Activated CD4-positive, alpha-beta T cell treated with anti-CD3 and anti-CD28 coated beads, Interleukin-2, amount 10 ng/mL, durations not matched to agents 24 days and 14 days (primary cell): ENCODE results near the gene DHX29. TPM values are rescaled to one million over a fixed set of nuclear protein-coding genes. Genes with fewer than 3 reads are reported as not detected.

Source experiments
- DNase-seq: peaks from one replicate; pipeline ENCODE4 v3.0.0; 2022
- H3K27ac Mint-ChIP-seq: one replicate; pipeline ENCODE4 v1.8.0; 2022; ENCODE audit warnings: mild to moderate bottlenecking, mixed read lengths
- H3K27me3 Mint-ChIP-seq: one replicate; pipeline ENCODE4 v1.8.0; 2022; ENCODE audit warnings: mixed read lengths
- H3K36me3 Mint-ChIP-seq: one replicate; pipeline ENCODE4 v1.8.0; 2022; ENCODE audit warnings: low read depth, mild to moderate bottlenecking, mixed read lengths
- H3K4me1 Mint-ChIP-seq: one replicate; pipeline ENCODE4 v1.8.0; 2021; ENCODE audit warnings: mixed read lengths
- H3K4me3 Mint-ChIP-seq: one replicate; pipeline ENCODE4 v1.8.0; 2022; ENCODE audit warnings: mild to moderate bottlenecking, moderate library complexity, mixed read lengths
- H3K9me3 Mint-ChIP-seq: one replicate; pipeline ENCODE4 v1.8.0; 2021; ENCODE audit warnings: mixed read lengths
- intact Hi-C: fragments of 100-400 bp; cut with micrococcal nuclease; formaldehyde crosslinking; loops from one replicate; pipeline ENCODE4 v1.15.1; 2023
- total RNA-seq: library from RNA; stranded (reverse); gene quantifications from 2 replicates; pipeline ENCODE4 v1.2.3, GENCODE V29; 2022

Gene DHX29
- total RNA-seq, 1 donor from 2014 or later = 18.0 TPM

DNA sequence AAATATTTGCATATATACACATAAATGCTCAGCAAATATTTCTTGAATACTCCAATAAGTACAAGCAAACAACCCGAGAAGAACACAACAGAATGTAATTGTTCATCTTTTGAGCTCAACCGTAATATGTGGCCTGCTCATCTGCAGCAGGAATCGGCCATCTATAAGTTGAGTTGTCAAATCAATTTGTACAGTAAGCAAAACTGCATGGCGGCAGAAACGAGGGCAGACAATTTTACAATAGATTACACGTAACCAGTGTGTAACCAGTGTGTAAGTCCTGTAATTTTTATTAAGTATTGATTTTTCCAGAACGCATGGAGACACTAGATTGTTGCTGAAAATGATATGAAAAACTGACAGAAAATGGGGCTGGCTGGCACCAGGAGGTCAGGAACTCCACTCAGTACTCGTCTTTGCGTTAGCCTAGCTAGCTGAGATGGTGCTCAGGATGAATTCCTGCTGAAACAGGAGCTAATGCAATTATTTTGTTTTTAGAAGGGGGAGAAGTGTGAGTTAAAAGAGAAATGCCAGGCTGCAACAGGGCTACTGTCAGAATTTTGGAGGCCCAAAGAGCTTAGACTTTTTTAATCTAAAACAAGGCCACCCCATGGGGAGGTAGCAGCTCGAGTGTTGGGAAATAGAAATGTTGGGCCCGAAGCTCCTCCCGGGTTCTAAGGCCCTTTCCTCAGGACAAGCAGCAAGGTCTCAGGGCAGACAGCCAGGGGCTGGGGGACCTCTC lies 682 bp downstream of the DHX29 start:
- no peak overlapping the region for H3K4me3 Mint-ChIP-seq
- DNase-seq = no peak
- H3K36me3 Mint-ChIP-seq = peaks cover 25% of the 10 kb centered on the region
- no peak overlapping the region for H3K27ac Mint-ChIP-seq
- H3K4me1 Mint-ChIP-seq = peaks cover 20% of the 10 kb centered on the region
- intact Hi-C loops = loop anchor here (1.0 to 5.0 kb wide), 3 partner anchors 75 to 228 kb away; partner anchors contain the start of genes CCNO and PLPP1
- H3K27me3 Mint-ChIP-seq = no peaks in the 10 kb centered on the region
- H3K9me3 Mint-ChIP-seq = peaks cover 4% of the 10 kb centered on the region

DNA sequence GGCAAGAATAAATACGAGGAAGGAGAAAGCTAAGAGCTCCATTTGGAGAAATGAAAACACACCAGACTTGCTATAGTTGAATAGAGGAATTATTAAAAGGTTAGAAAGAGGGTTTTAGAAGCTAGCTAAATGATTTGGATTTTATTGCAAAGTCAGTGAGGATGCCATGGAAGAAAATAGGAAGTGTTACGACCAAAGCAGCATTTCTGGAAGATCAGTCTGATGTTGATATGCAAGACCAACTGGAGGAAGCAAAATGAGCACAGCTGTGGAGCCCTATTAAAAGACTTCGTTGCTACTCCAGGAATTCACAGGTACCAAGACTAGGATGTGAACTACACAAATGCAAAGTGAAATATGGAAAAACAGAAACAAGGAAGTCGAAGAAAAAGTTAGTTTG lies 2.1 kb downstream of the DHX29 start:
- H3K4me3 Mint-ChIP-seq = no peak overlapping the region

GRCh38 chr5:55304584-55304983 lies 2.9 kb downstream of the DHX29 start:
- intact Hi-C loops = no loop called here
- peaks cover 11% of the 10 kb centered on the region for H3K4me1 Mint-ChIP-seq
- H3K36me3 Mint-ChIP-seq = peaks cover 22% of the 10 kb centered on the region
- H3K27me3 Mint-ChIP-seq = no peaks in the 10 kb centered on the region
- H3K9me3 Mint-ChIP-seq = peaks cover 8% of the 10 kb centered on the region
- no peak overlapping the region for H3K4me3 Mint-ChIP-seq
- no peak overlapping the region for H3K27ac Mint-ChIP-seq
- DNase-seq = no peak

More for the DNA sequence above, 2.1 kb downstream of the DHX29 start:
- Mint-ChIP-seq H3K4me1 (peaks cover 11% of the 10 kb centered on the region), H3K9me3 (peaks cover 8% of the 10 kb centered on the region), H3K27ac (no peak overlapping the region), H3K36me3 (peaks cover 22% of the 10 kb centered on the region), H3K27me3 (no peaks in the 10 kb centered on the region)
- intact Hi-C loops = loop anchor here (5.0 kb wide), 1 partner anchor 73 kb away; the partner anchor contains the start of gene CCNO
- DNase-seq = no peak

DNA sequence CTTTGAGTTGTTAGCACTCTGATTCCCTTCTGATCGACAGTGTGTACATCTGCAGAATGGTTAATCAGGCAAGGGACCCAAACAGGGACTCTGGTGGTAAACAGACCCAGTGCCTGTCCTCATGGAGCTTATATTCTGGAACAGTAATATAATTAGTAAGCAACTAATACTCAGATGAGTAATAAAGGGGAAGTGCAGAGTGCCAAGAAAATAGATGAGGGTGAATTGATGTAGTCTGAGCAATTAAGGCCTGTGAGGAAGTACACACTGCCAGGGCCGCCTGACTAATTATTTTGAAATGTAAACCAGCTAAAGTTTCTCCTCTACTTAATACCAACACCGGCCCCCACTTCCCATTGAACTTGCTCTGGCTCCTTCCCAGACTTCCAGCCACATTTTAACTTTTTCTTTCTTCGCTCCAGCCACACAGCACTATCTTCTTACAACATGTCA lies 4.2 kb downstream of the DHX29 start:
- H3K27me3 Mint-ChIP-seq = no peaks in the 10 kb centered on the region
- H3K27ac Mint-ChIP-seq = no peak overlapping the region
- H3K36me3 Mint-ChIP-seq = peaks cover 24% of the 10 kb centered on the region
- no peak overlapping the region for H3K4me3 Mint-ChIP-seq
- peaks cover 11% of the 10 kb centered on the region for H3K4me1 Mint-ChIP-seq
- H3K9me3 Mint-ChIP-seq = peaks cover 8% of the 10 kb centered on the region
- intact Hi-C loops = no loop called here
- no peak for DNase-seq

GRCh38 chr5:55300890-55301289 lies 6.6 kb downstream of the DHX29 start:
- Mint-ChIP-seq H3K27me3 (no peaks in the 10 kb centered on the region), H3K36me3 (peaks cover 39% of the 10 kb centered on the region), H3K27ac (no peak overlapping the region), H3K4me3 (no peak overlapping the region), H3K4me1 (peaks cover 11% of the 10 kb centered on the region), H3K9me3 (peaks cover 8% of the 10 kb centered on the region)
- intact Hi-C loops = no loop called here
- no peak for DNase-seq

GRCh38 chr5:55294935-55295334 lies 12.6 kb downstream of the DHX29 start:
- H3K36me3 Mint-ChIP-seq = peaks cover 63% of the 10 kb centered on the region
- H3K4me3 Mint-ChIP-seq = no peak overlapping the region
- intact Hi-C loops = no loop called here
- H3K9me3 Mint-ChIP-seq = no peaks in the 10 kb centered on the region
- no peak for DNase-seq
- no peak overlapping the region for H3K27ac Mint-ChIP-seq
- no peaks in the 10 kb centered on the region for H3K27me3 Mint-ChIP-seq
- H3K4me1 Mint-ChIP-seq = no peaks in the 10 kb centered on the region

DNA sequence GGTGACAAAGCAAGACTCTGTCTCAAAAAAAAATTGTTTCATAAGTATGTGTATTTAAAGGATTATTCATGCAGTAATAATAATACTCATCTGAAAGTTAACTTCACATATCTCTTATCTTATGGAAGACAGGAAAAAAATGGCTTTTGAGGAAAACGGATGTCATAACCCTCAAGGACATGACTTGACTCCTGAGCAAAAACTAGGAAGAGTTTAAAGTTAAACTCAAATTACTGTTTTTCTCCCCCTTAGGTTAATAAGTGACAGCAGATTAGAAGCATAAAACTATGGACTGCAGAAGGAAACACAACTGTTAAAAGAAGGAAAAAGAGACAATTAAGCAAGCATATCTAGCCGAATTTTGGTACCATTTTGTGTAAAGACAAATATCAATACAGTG lies 16.5 kb downstream of the DHX29 start:
- DNase-seq = no peak
- Mint-ChIP-seq H3K9me3 (no peaks in the 10 kb centered on the region), H3K4me1 (no peaks in the 10 kb centered on the region), H3K4me3 (no peak overlapping the region), H3K27ac (no peak overlapping the region), H3K27me3 (no peaks in the 10 kb centered on the region), H3K36me3 (peaks cover 56% of the 10 kb centered on the region)
- intact Hi-C loops = no loop called here

DNA sequence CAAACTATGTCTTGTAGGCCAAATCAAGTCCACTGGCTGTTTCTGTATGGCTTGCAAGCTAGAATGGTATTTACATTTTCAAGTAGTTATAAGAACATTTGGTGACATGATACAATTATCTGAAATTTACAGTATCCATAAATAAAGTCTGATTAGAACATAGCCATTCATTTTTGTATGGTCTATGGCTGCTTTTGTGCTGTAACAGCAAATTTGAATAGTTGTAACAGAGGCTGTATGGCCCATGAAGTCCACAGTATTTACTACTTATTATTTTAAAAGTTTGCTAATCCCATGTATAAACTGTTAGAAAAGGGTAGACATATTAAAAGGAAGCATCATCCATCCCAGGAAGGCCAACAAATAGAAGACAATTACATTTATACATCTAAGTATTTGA lies 17.7 kb downstream of the DHX29 start:
- Mint-ChIP-seq H3K36me3 (peaks cover 54% of the 10 kb centered on the region), H3K4me3 (no peak overlapping the region), H3K27ac (no peak overlapping the region), H3K4me1 (no peaks in the 10 kb centered on the region), H3K27me3 (no peaks in the 10 kb centered on the region), H3K9me3 (no peaks in the 10 kb centered on the region)
- DNase-seq = peak; percentile 12
- intact Hi-C loops = no loop called here

DNA sequence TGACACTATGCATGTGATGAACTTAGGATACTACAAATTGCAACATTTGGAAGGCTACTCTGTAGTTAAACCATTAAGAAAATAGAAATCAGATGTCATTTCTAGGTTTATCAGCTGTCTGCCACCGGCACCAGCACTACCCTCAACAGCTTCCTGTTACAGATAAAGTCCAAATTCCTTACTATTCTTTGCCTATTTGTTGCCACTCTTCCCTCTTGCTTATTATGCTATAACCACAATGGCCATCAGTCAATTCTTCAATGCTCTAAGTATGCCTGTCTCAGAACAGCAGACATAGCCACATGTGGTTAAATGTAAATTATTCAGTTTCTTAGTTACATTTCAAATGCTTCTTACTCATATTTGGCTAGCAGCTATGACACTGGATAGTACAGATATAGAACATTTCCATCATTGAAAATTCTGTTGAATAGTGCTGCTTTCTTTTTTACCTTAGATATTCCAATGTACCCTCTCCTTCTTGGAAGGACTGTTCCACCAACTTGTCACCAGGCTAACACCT lies 21.0 kb downstream of the DHX29 start:
- Mint-ChIP-seq H3K27me3 (no peaks in the 10 kb centered on the region), H3K27ac (no peak overlapping the region), H3K36me3 (peaks cover 47% of the 10 kb centered on the region), H3K4me1 (no peaks in the 10 kb centered on the region), H3K4me3 (no peak overlapping the region), H3K9me3 (no peaks in the 10 kb centered on the region)
- peak; percentile 12 for DNase-seq
- intact Hi-C loops = no loop called here

DNA sequence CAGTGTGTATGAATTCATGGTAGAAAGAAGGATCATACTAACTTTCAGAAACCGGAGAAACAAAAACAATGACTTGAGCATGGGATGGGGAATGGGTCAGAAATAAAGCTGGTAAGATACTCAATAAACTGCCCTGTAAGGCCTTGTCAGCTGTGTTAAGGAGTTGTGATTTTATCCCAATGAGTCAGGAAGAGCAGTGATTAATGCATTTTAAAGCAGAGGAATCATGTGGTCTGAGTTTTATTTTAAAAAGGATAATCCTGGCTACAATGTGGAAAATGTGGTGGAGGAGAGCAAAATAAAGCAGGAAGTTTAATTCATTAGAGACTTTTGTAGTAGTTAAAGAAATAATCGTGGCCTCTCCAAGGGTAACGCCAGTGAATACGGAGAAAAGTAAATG lies 28.7 kb downstream of the DHX29 start:
- no peak overlapping the region for H3K27ac Mint-ChIP-seq
- no peaks in the 10 kb centered on the region for H3K4me1 Mint-ChIP-seq
- H3K36me3 Mint-ChIP-seq = peaks cover 53% of the 10 kb centered on the region
- no peak for DNase-seq
- no peak overlapping the region for H3K4me3 Mint-ChIP-seq
- intact Hi-C loops = no loop called here
- no peaks in the 10 kb centered on the region for H3K27me3 Mint-ChIP-seq
- H3K9me3 Mint-ChIP-seq = no peaks in the 10 kb centered on the region

- Mint-ChIP-seq H3K27ac (no peak overlapping the region), H3K36me3 (peaks cover 50% of the 10 kb centered on the region), H3K9me3 (no peaks in the 10 kb centered on the region), H3K4me3 (no peak overlapping the region), H3K4me1 (no peaks in the 10 kb centered on the region), H3K27me3 (no peaks in the 10 kb centered on the region)
- intact Hi-C loops = no loop called here
- DNase-seq = no peak
Measured at GRCh38 chr5:55276771-55277170, 30.7 kb downstream of the DHX29 start.

GRCh38 chr5:55258339-55258738 lies 49.2 kb downstream of the DHX29 start:
- Mint-ChIP-seq H3K9me3 (no peaks in the 10 kb centered on the region), H3K27ac (no peak overlapping the region), H3K4me3 (no peak overlapping the region), H3K4me1 (no peaks in the 10 kb centered on the region), H3K36me3 (peaks cover 42% of the 10 kb centered on the region), H3K27me3 (no peaks in the 10 kb centered on the region)
- intact Hi-C loops = no loop called here
- no peak for DNase-seq

- intact Hi-C loops = no loop called here
- H3K9me3 Mint-ChIP-seq = no peaks in the 10 kb centered on the region
- no peak for DNase-seq
- no peaks in the 10 kb centered on the region for H3K4me1 Mint-ChIP-seq
- peaks cover 9% of the 10 kb centered on the region for H3K27me3 Mint-ChIP-seq
- H3K4me3 Mint-ChIP-seq = no peak overlapping the region
- H3K36me3 Mint-ChIP-seq = peaks cover 22% of the 10 kb centered on the region
- no peak overlapping the region for H3K27ac Mint-ChIP-seq
Measured at GRCh38 chr5:55254802-55255201, 52.7 kb downstream of the DHX29 start.

DNA sequence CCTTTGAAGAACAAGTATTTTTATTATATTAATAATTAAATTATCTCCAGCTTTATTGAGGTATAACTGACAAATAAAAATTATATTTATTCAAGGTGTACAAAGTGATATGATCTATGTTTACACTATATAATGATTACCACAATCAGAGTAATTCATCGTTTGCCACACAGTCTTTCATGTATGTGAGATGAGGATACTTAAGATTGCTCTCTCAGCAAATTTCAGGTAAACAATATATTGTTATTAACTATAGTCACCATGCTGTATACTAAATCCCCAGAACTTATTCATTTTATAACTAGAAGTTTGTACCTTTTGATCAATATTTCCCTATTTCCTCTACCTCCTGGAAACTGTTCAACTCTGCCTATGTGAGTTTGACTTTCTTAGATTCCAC lies 57.4 kb downstream of the DHX29 start:
- H3K4me1 Mint-ChIP-seq = no peaks in the 10 kb centered on the region
- H3K9me3 Mint-ChIP-seq = peaks cover 17% of the 10 kb centered on the region
- peaks cover 2% of the 10 kb centered on the region for H3K36me3 Mint-ChIP-seq
- H3K4me3 Mint-ChIP-seq = no peak overlapping the region
- DNase-seq = no peak
- peaks cover 23% of the 10 kb centered on the region for H3K27me3 Mint-ChIP-seq
- H3K27ac Mint-ChIP-seq = no peak overlapping the region
- intact Hi-C loops = no loop called here
